Hepatocyte (in vitro differentiated cells): ENCODE results near the gene PAH.

ENCODE experiments used
- CTCF ChIP-seq: fragments of 200-600 bp; sonication (generic); IDR thresholded peaks from 2 replicates; pipeline ENCODE4 v1.5.1; 2016; ENCODE audit warnings: antibody characterized with exemption, mild to moderate bottlenecking; ENCODE audit not compliant: poor library complexity
- EZH2 ChIP-seq: fragments of 200-600 bp; sonication (generic); IDR thresholded peaks from 2 replicates; pipeline ENCODE4 v1.6.1; 2016; ENCODE audit warnings: antibody characterized with exemption, mild to moderate bottlenecking, borderline replicate concordance
- EZH2phosphoT487 ChIP-seq: fragments of 200-600 bp; sonication (generic); IDR thresholded peaks from one replicate; pipeline ENCODE4 v1.6.1; 2018; ENCODE audit warnings: antibody characterized with exemption, mild to moderate bottlenecking, low read depth, moderate library complexity; ENCODE audit not compliant: unreplicated experiment, severe bottlenecking

- TF ChIP-seq EZH2 (no peak), CTCF (no peak), EZH2phosphoT487 (no peak)
These were observed 104.7 kb downstream of the PAH start for GRCh38 chr12:102812344-102812743.
